ENCODE data around the gene GNAQ.

GRCh38 chr9:77901771-77902170 is 129.8 kb downstream of the GNAQ start:
- TF ChIP-seq EZH2phosphoT487 (IDR thresholded peaks at IDR 0.05; ENCODE audit: low read depth, severe bottlenecking, unreplicated experiment) (no peak), CTCF (IDR thresholded peaks at IDR 0.05; ENCODE audit: poor library complexity) (no peak)
